A673 (cell line): ENCODE data around the gene COX20. TPM values are rescaled to one million over a fixed set of nuclear protein-coding genes. Genes with fewer than 3 reads are reported as not detected.

Source experiments
- BruUV-seq: library from RNA; stranded (reverse); fragments of 400-500 nt; replicated peaks from 2 replicates; lab custom pipeline; 2021; lab: Mats Ljungman, UMichigan
- CTCF ChIA-PET: fragments of 300-600 bp; sonication (Branson Sonifier 250); formaldehyde crosslinking; loops from one replicate; lab custom pipeline; 2022; ENCODE audit warnings: antibody characterized with exemption; lab: Charles Lee
- POLR2A ChIA-PET: fragments of 300-600 bp; sonication (Branson Sonifier 250); formaldehyde crosslinking; loops from one replicate; lab custom pipeline; 2022; ENCODE audit warnings: antibody characterized with exemption; ENCODE audit not compliant: low non-redundant PET; lab: Charles Lee
- DNase-seq: peaks from one replicate; pipeline ENCODE4 v3.0.0-alpha.2; 2015; ENCODE audit warnings: low spot score
- H3K27ac ChIP-seq: fragments of 200-600 bp; sonication (generic); 2 replicates; pipeline ENCODE4 v1.5.1; 2016; ENCODE audit warnings: mixed run types, low read depth, mild to moderate bottlenecking, mixed read lengths, antibody characterized with exemption, low read length; ENCODE audit not compliant: poor library complexity, severe bottlenecking
- H3K27me3 ChIP-seq: fragments of 200-600 bp; sonication (generic); replicated peaks from 2 replicates; pipeline ENCODE4 v1.6.1; 2017; ENCODE audit warnings: mixed run types, low read depth, mild to moderate bottlenecking, mixed read lengths, antibody characterized with exemption, low read length; ENCODE audit not compliant: insufficient read depth, poor library complexity
- H3K36me3 ChIP-seq: fragments of 200-600 bp; sonication (generic); 2 replicates; pipeline ENCODE4 v1.6.1; 2016; ENCODE audit warnings: mixed run types, mild to moderate bottlenecking, mixed read lengths, antibody characterized with exemption, low read length; ENCODE audit not compliant: insufficient read depth, poor library complexity, severe bottlenecking
- H3K4me1 ChIP-seq: fragments of 200-600 bp; sonication (generic); 2 replicates; pipeline ENCODE4 v1.6.1; 2017; ENCODE audit warnings: mixed run types, mild to moderate bottlenecking, mixed read lengths, antibody characterized with exemption, low read length; ENCODE audit not compliant: insufficient read depth, poor library complexity, severe bottlenecking
- H3K4me3 ChIP-seq: fragments of 200-600 bp; sonication (generic); 2 replicates; pipeline ENCODE4 v1.5.1; 2016; ENCODE audit warnings: low read depth, mixed run types, mild to moderate bottlenecking, mixed read lengths, low read length; ENCODE audit not compliant: poor library complexity, severe bottlenecking
- H3K9me3 ChIP-seq: fragments of 200-600 bp; sonication (generic); 2 replicates; pipeline ENCODE4 v1.6.1; 2016; ENCODE audit warnings: mixed run types, low read depth, mild to moderate bottlenecking, mixed read lengths, antibody characterized with exemption, low read length; ENCODE audit not compliant: poor library complexity, severe bottlenecking
- CTCF ChIP-seq: fragments of 300-800, 200-600 bp; sonication (generic); conservative IDR thresholded peaks from 2 replicates; pipeline ENCODE4 v1.5.1; 2017; ENCODE audit warnings: low read depth, mild to moderate bottlenecking, antibody characterized with exemption, low read length, moderate library complexity, mixed read lengths
- EZH2 ChIP-seq: fragments of 200-600 bp; sonication (generic); IDR thresholded peaks from 2 replicates; pipeline ENCODE4 v1.6.1; 2017; ENCODE audit warnings: borderline replicate concordance, low read depth, mild to moderate bottlenecking, mixed read lengths, antibody characterized with exemption, low read length; ENCODE audit not compliant: poor library complexity, severe bottlenecking
- intact Hi-C: fragments of 100-400 bp; cut with micrococcal nuclease; formaldehyde crosslinking; loops from one replicate; pipeline ENCODE4 v1.10.0; 2022; ENCODE audit not compliant: unreplicated experiment
- total RNA-seq: library from RNA; stranded (reverse); gene quantifications from 2 replicates; pipeline ENCODE4 v1.2.3, GENCODE V29; 2021

The COX20 gene
- total RNA-seq, 1 experiment from 2014 or later: 59.0 TPM

GRCh38 chr1:244840219-244840794, 4.8 kb downstream of the COX20 start:
- Histone ChIP-seq H3K9me3 (no peaks in the 10 kb centered on the region), H3K27me3 (no peaks in the 10 kb centered on the region), H3K4me1 (peaks cover 15% of the 10 kb centered on the region), H3K4me3 (no peak overlapping the region), H3K27ac (peak overlapping the region; percentile 23), H3K36me3 (peaks cover 61% of the 10 kb centered on the region)
- intact Hi-C loops: no loop called here
- ChIA-PET CTCF (no interaction called here), POLR2A (no interaction called here)
- no peak for DNase-seq
- TF ChIP-seq CTCF: no peak
- no peak for TF ChIP-seq EZH2
- BruUV-seq: no TSS peak

GRCh38 chr1:244841273-244841927, 5.9 kb downstream of the COX20 start:
- Histone ChIP-seq H3K4me1 (peaks cover 15% of the 10 kb centered on the region), H3K4me3 (no peak overlapping the region), H3K9me3 (no peaks in the 10 kb centered on the region), H3K27me3 (no peaks in the 10 kb centered on the region), H3K36me3 (peaks cover 72% of the 10 kb centered on the region), H3K27ac (peak overlapping the region; percentile 23)
- TF ChIP-seq EZH2: no peak
- no peak for TF ChIP-seq CTCF
- intact Hi-C loops: no loop called here
- no peak for DNase-seq
- no TSS peak for BruUV-seq
- POLR2A ChIA-PET: interaction anchor here (0.6 kb wide), 1 partner anchor 16 kb away, joined by 10 read pairs; no protein-coding TSS in a partner anchor
- CTCF ChIA-PET: no interaction called here

GRCh38 chr1:244843148-244843978, 7.9 kb downstream of the COX20 start:
- no peak for DNase-seq
- no peaks in the 10 kb centered on the region for H3K4me1 ChIP-seq

More at GRCh38 chr1:244843148-244843978, 7.9 kb downstream of the COX20 start:
- POLR2A ChIA-PET: no interaction called here
- peak overlapping the region; percentile 26 for H3K27ac ChIP-seq
- no peaks in the 10 kb centered on the region for H3K9me3 ChIP-seq
- TSS peak; percentile 2 for BruUV-seq
- H3K36me3 ChIP-seq: peaks cover 91% of the 10 kb centered on the region
- H3K4me3 ChIP-seq: no peak overlapping the region
- no peaks in the 10 kb centered on the region for H3K27me3 ChIP-seq
- CTCF ChIA-PET: no interaction called here
- TF ChIP-seq EZH2 (no peak), CTCF (no peak)
- intact Hi-C loops: no loop called here
